ENCODE results near the gene ANOS1.

Gene ANOS1

GRCh38 chrX:8730812-8731558 lies 952 bp downstream of the ANOS1 start:
- no peak for DNase-seq (ENCODE audit: low read depth, low spot score)
- TF ChIP-seq, protein P1, sequence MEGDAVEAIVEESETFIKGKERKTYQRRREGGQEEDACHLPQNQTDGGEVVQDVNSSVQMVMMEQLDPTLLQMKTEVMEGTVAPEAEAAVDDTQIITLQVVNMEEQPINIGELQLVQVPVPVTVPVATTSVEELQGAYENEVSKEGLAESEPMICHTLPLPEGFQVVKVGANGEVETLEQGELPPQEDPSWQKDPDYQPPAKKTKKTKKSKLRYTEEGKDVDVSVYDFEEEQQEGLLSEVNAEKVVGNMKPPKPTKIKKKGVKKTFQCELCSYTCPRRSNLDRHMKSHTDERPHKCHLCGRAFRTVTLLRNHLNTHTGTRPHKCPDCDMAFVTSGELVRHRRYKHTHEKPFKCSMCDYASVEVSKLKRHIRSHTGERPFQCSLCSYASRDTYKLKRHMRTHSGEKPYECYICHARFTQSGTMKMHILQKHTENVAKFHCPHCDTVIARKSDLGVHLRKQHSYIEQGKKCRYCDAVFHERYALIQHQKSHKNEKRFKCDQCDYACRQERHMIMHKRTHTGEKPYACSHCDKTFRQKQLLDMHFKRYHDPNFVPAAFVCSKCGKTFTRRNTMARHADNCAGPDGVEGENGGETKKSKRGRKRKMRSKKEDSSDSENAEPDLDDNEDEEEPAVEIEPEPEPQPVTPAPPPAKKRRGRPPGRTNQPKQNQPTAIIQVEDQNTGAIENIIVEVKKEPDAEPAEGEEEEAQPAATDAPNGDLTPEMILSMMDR (IDR thresholded peaks at IDR 0.05; ENCODE audit: insufficient read depth, low read length, missing control alignments): no peak
- H3K4me3 ChIP-seq (ENCODE audit: low read depth, low read length): no peak overlapping the region; the same call in 1 of the 2 replicates
- ChIA-PET POLR2A (no interaction called here), CTCF (no interaction called here)

DNA sequence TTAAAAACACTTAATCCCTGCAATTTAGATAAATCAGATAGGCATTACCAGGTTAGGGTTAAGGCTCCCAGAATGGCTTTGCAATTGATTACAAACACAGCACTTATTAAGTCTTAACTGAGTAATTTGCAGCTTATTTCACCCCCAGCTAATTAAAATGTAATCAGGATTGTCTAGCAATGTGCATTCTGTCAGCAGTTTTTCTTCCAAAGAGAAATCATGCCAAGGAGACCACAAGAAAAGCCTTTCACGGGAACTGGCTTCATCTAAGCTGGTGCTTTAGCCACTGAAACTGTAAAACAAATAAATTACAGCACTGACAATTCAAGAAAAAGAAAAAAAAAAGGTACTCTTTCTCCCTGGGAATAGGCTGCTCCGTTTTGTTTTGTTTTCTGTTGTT lies 2.1 kb downstream of the ANOS1 start:
- TF ChIP-seq, protein P1 (IDR thresholded peaks at IDR 0.05; ENCODE audit: insufficient read depth, low read length, missing control alignments): no peak
- ChIA-PET CTCF (interaction anchor here (2.2 kb wide), 1 partner anchor 9 kb away, joined by 13 read pairs; no protein-coding TSS in a partner anchor), POLR2A (interaction anchor here (0.7 kb wide), 1 partner anchor 89 kb away, joined by 3 read pairs; no protein-coding TSS in a partner anchor)
- no peak for DNase-seq (ENCODE audit: low read depth, low spot score)
- no peak overlapping the region for H3K4me3 ChIP-seq (ENCODE audit: low read depth, low read length)

- ChIA-PET POLR2A (no interaction called here), CTCF (interaction anchor here (2.2 kb wide), 1 partner anchor 10 kb away, joined by 13 read pairs; no protein-coding TSS in a partner anchor)
- DNase-seq (ENCODE audit: low read depth, low spot score): no peak
- TF ChIP-seq, protein P1 (IDR thresholded peaks at IDR 0.05; ENCODE audit: insufficient read depth, low read length, missing control alignments): no peak
- H3K4me3 ChIP-seq (ENCODE audit: low read depth, low read length): no peak overlapping the region
Observed at GRCh38 chrX:8728932-8729535, 2.9 kb downstream of the ANOS1 start.

- TF ChIP-seq, protein P1 (IDR thresholded peaks at IDR 0.05; ENCODE audit: insufficient read depth, low read length, missing control alignments): no peak
- ChIA-PET CTCF (no interaction called here), POLR2A (no interaction called here)
- no peak overlapping the region for H3K4me3 ChIP-seq (ENCODE audit: low read depth, low read length)
- no peak for DNase-seq (ENCODE audit: low read depth, low spot score)
Observed at GRCh38 chrX:8726031-8726652, 5.8 kb downstream of the ANOS1 start.

DNA sequence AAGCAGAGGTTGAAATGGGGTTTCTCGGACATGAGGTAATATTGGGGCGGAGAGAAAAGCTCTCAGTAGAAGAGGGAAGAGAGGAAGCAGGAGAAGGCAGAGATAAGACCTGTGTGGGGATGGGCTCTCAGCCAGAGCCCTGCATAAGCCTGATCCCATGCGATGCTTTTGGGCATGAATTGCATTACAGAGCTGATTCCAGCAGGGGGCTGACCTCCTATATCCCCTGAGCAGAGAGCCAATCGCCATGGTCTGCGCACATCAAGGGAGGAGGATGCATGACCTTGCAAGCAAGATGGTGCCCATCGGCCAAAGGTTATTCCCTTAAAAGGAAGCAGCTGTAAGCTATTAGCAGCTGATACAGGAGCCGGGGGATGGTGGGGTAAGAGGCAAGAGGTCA lies 7.6 kb downstream of the ANOS1 start:
- no peak for DNase-seq (ENCODE audit: low read depth, low spot score)
- CTCF ChIA-PET: no interaction called here
- POLR2A ChIA-PET: no interaction called here
- no peak overlapping the region for H3K4me3 ChIP-seq (ENCODE audit: low read depth, low read length)
- TF ChIP-seq, protein P1 (IDR thresholded peaks at IDR 0.05; ENCODE audit: insufficient read depth, low read length, missing control alignments): no peak

DNA sequence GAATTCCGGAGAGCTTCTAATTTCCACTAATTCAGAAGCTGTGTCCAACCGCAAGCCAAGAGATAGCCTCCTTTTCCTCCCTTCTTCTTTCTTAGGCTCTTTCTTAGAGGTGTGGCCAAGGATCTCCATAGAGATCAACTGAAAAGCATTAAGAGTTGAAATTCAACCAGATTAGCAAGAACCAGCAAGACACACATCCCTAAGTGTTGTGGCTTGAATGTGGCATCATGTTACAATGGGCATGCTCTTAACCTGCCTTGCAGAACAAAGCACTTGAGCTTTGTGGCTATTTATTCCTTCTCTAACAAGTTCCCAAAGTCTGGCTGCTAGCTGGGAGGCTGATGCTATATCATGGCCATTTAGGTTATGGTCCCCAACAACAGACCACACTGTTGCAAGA lies 10.4 kb downstream of the ANOS1 start:
- CTCF ChIA-PET: interaction anchor here (1.2 kb wide), 1 partner anchor 17 kb away, joined by 5 read pairs; no protein-coding TSS in a partner anchor
- no peak for DNase-seq (ENCODE audit: low read depth, low spot score)

More for the DNA sequence above, 10.4 kb downstream of the ANOS1 start:
- POLR2A ChIA-PET: no interaction called here
- H3K4me3 ChIP-seq (ENCODE audit: low read depth, low read length): no peak overlapping the region
- TF ChIP-seq, protein P1 (IDR thresholded peaks at IDR 0.05; ENCODE audit: insufficient read depth, low read length, missing control alignments): no peak
